Esophagus muscularis mucosa (tissue), 4 donors: ENCODE results near the gene VRK2. TPM values are rescaled to one million over a fixed set of nuclear protein-coding genes. Genes with fewer than 3 reads are reported as not detected.

Experiments
- DNase-seq: peaks from one replicate; pipeline ENCODE4 v3.0.0-alpha.2; 2017; ENCODE audit errors: extremely low spot score
- H3K27ac ChIP-seq, 4 donors: fragments of 200-600 bp; sonication (generic); replicated peaks in 1 of 4; 1 replicate in 3 of 4; 2 replicates in 1 of 4; pipeline ENCODE4 v1.5.1; 2016 to 2019; ENCODE audit warnings: mild to moderate bottlenecking in 1 of 4
- H3K27me3 ChIP-seq, 4 donors: fragments of 200-600 bp; sonication (generic); one replicate each; pipeline versions ENCODE4 v1.5.1 to v1.6.0; 2016 to 2019
- H3K36me3 ChIP-seq, 4 donors: fragments of 200-600 bp; sonication (generic); one replicate each; pipeline ENCODE4 v1.5.1; 2016 to 2019
- H3K4me1 ChIP-seq, 4 donors: fragments of 200-600 bp; sonication (generic); one replicate each; pipeline ENCODE4 v1.5.1; 2016 to 2019
- H3K4me3 ChIP-seq, 4 donors: fragments of 200-600 bp; sonication (generic); 1 replicate in 2 of 4; 2 replicates in 2 of 4; pipeline ENCODE4 v1.5.1; 2016 to 2019; ENCODE audit warnings: mild to moderate bottlenecking in 4 of 4, moderate library complexity in 1 of 4
- H3K9me3 ChIP-seq, 4 donors: fragments of 200-600 bp; sonication (generic); 1 replicate in 3 of 4; 2 replicates in 1 of 4; pipeline ENCODE4 v1.5.1; 2016 to 2019
- CTCF ChIP-seq, 3 experiments: fragments of 200-600 bp in 2 of 3; fragments of 450-650 bp in 1 of 3; sonication (generic) in 2 of 3; IDR thresholded peaks; one replicate each; pipeline ENCODE4 v1.5.1; 2017 to 2019; ENCODE audit warnings: antibody characterized with exemption in 3 of 3, mild to moderate bottlenecking in 2 of 3, moderate library complexity in 1 of 3
- EP300 ChIP-seq: sonication (generic); formaldehyde crosslinking; IDR thresholded peaks from one replicate; pipeline ENCODE4 v1.6.1; 2017; ENCODE audit warnings: antibody characterized with exemption
- POLR2A ChIP-seq: fragments of 450-650 bp; IDR thresholded peaks from one replicate; pipeline ENCODE4 v1.6.1; 2017; ENCODE audit warnings: antibody characterized with exemption, moderate library complexity, mild to moderate bottlenecking, low read depth
- POLR2AphosphoS5 ChIP-seq, 2 donors: sonication (generic); formaldehyde crosslinking; IDR thresholded peaks; one replicate each; pipeline ENCODE4 v1.6.1; 2017; ENCODE audit warnings: antibody characterized with exemption in 2 of 2
- WGBS: methylation state at CpG from one replicate; pipeline ENCODE4 v1.1.5; 2018; 5-methylcytosine and 5-hydroxymethylcytosine counted together
- intact Hi-C: fragments of 100-400 bp; cut with DNase I; formaldehyde crosslinking; loops from one replicate; pipeline ENCODE4 v1.15.1; 2023
- total RNA-seq, 4 donors: library from RNA; depleted of rRNA; stranded (reverse); fragments of >200 nt; gene quantifications; one replicate each; pipeline versions ENCODE4 v1.1.0 to v1.2.1, GENCODE V29; 2016

The VRK2 gene
- total RNA-seq, 4 donors from 2014 or later = 25.8 to 31.3 (median 28.7) TPM

GRCh38 chr2:58051445-58051844 is 4.8 kb downstream of the VRK2 start:
- Histone ChIP-seq H3K36me3 (peaks cover 0 to 15% (median 8%) of the 10 kb centered on the region in 4 donors), H3K9me3 (no peaks in the 10 kb centered on the region), H3K4me1 (peaks cover 9 to 12% (median 11%) of the 10 kb centered on the region in 4 donors), H3K27ac (no peak overlapping the region), H3K27me3 (no peaks in the 10 kb centered on the region), H3K4me3 (no peak overlapping the region)
- 91% methylated on average over 3 of the region's 3 CpGs for WGBS
- TF ChIP-seq POLR2A = no peak
- no peak for TF ChIP-seq CTCF (IDR thresholded peaks at IDR 0.05)
- no peak for TF ChIP-seq POLR2AphosphoS5 (IDR thresholded peaks at IDR 0.05)
- TF ChIP-seq EP300 = no peak
- DNase-seq = no peak
- intact Hi-C loops = no loop called here

GRCh38 chr2:58052978-58053377 is 6.4 kb downstream of the VRK2 start:
- intact Hi-C loops = no loop called here
- Histone ChIP-seq H3K27me3 (no peaks in the 10 kb centered on the region), H3K27ac (no peak overlapping the region), H3K4me1 (peaks cover 2 to 5% (median 3%) of the 10 kb centered on the region in 4 donors), H3K4me3 (no peak overlapping the region), H3K9me3 (no peaks in the 10 kb centered on the region), H3K36me3 (peaks cover 0 to 15% (median 12%) of the 10 kb centered on the region in 4 donors)
- no peak for DNase-seq
- whole genome bisulfite sequencing = 89% methylated on average over 1 of the region's 1 CpG
- TF ChIP-seq EP300 (no peak), POLR2A (no peak), POLR2AphosphoS5 (IDR thresholded peaks at IDR 0.05) (no peak), CTCF (IDR thresholded peaks at IDR 0.05) (no peak)

GRCh38 chr2:58054264-58054663 is 7.7 kb downstream of the VRK2 start:
- no peaks in the 10 kb centered on the region for H3K9me3 ChIP-seq
- TF ChIP-seq POLR2AphosphoS5 (IDR thresholded peaks at IDR 0.05) (no peak), CTCF (IDR thresholded peaks at IDR 0.05) (no peak)
- H3K27me3 ChIP-seq = no peaks in the 10 kb centered on the region
- H3K4me3 ChIP-seq = no peak overlapping the region
- intact Hi-C loops = no loop called here
- H3K27ac ChIP-seq = no peak overlapping the region
- H3K36me3 ChIP-seq = peaks cover 5 to 17% (median 13%) of the 10 kb centered on the region in 4 donors
- DNase-seq = no peak
- H3K4me1 ChIP-seq = no peaks in the 10 kb centered on the region

- peaks cover 5 to 16% (median 9%) of the 10 kb centered on the region in 4 donors for H3K36me3 ChIP-seq
- intact Hi-C loops = no loop called here
- no peaks in the 10 kb centered on the region for H3K9me3 ChIP-seq
- H3K27ac ChIP-seq = no peak overlapping the region
- no peak for DNase-seq
- no peaks in the 10 kb centered on the region for H3K27me3 ChIP-seq
- TF ChIP-seq CTCF (IDR thresholded peaks at IDR 0.05) (no peak), EP300 (no peak)
- no peaks in the 10 kb centered on the region for H3K4me1 ChIP-seq
- H3K4me3 ChIP-seq = no peak overlapping the region
- 72% methylated on average over 2 of the region's 2 CpGs for WGBS
Observed at GRCh38 chr2:58055033-58055786, 8.6 kb downstream of the VRK2 start.
